Osteoblast (primary cell): ENCODE measurements around the gene TLE7. TPM values are rescaled to one million over a fixed set of nuclear protein-coding genes. Genes with fewer than 3 reads are reported as not detected.

Experiments used
- DNase-seq: peaks from one replicate; pipeline ENCODE4 v3.0.0; 2011; ENCODE audit warnings: low spot score, mixed read lengths; ENCODE audit not compliant: insufficient read length; ENCODE audit errors: missing footprints
- H2AFZ ChIP-seq: 2 replicates; pipeline ENCODE4 v1.6.0; 2011; ENCODE audit warnings: mild to moderate bottlenecking, low read length
- H3K27ac ChIP-seq: 2 replicates; pipeline ENCODE4 v1.5.1; 2011; ENCODE audit warnings: mild to moderate bottlenecking, low read depth, low read length, moderate library complexity
- H3K27me3 ChIP-seq: 2 replicates; pipeline ENCODE4 v1.6.0; 2012; ENCODE audit warnings: mild to moderate bottlenecking, control low read depth, inconsistent platforms, low read length, moderate library complexity; ENCODE audit not compliant: insufficient read depth
- H3K36me3 ChIP-seq: 2 replicates; pipeline ENCODE4 v1.5.1; 2011; ENCODE audit warnings: mild to moderate bottlenecking, low read length, control low read depth, moderate library complexity; ENCODE audit not compliant: insufficient read depth
- H3K4me1 ChIP-seq: 2 replicates; pipeline ENCODE4 v1.5.1; 2011; ENCODE audit warnings: mild to moderate bottlenecking, low read length, control low read depth, moderate library complexity; ENCODE audit not compliant: insufficient read depth
- H3K4me2 ChIP-seq: 2 replicates; pipeline ENCODE4 v1.6.0; 2011; ENCODE audit warnings: mild to moderate bottlenecking, low read length; ENCODE audit not compliant: insufficient read depth
- H3K4me3 ChIP-seq: fragments of 200-600 bp; sonication (generic); 3 replicates; pipeline ENCODE4 v1.5.1; 2012; ENCODE audit warnings: mild to moderate bottlenecking, low read length, inconsistent platforms; ENCODE audit not compliant: insufficient read depth
- H3K79me2 ChIP-seq: 2 replicates; pipeline ENCODE4 v1.6.0; 2012; ENCODE audit warnings: mild to moderate bottlenecking, low read length, control low read depth, inconsistent platforms; ENCODE audit not compliant: insufficient read depth
- H3K9me3 ChIP-seq: 2 replicates; pipeline ENCODE4 v1.5.1; 2011; ENCODE audit warnings: low read depth, low read length, control low read depth
- H4K20me1 ChIP-seq: 2 replicates; pipeline ENCODE4 v1.6.0; 2012; ENCODE audit warnings: mild to moderate bottlenecking, low read length, control low read depth; ENCODE audit not compliant: insufficient read depth
- CTCF ChIP-seq: IDR thresholded peaks from 2 replicates; pipeline ENCODE4 v1.5.1; 2011; ENCODE audit warnings: mild to moderate bottlenecking, low read depth, low read length, moderate library complexity; ENCODE audit errors: extremely low read depth
- total RNA-seq: library from RNA; depleted of rRNA; stranded (reverse); fragments of >200 nt; gene quantifications from 2 replicates; pipeline ENCODE4 v1.2.3, GENCODE V29; 2012

The TLE7 gene
- total RNA-seq, 1 donor: not detected

- Histone ChIP-seq H2AFZ (no peak overlapping the region), H3K4me2 (no peak overlapping the region), H3K27me3 (peaks cover 16% of the 10 kb centered on the region), H3K36me3 (no peaks in the 10 kb centered on the region), H3K27ac (no peak overlapping the region), H3K4me1 (no peaks in the 10 kb centered on the region), H3K9me3 (no peaks in the 10 kb centered on the region), H4K20me1 (no peaks in the 10 kb centered on the region), H3K79me2 (no peaks in the 10 kb centered on the region), H3K4me3 (no peak overlapping the region)
- no peak for DNase-seq
- no peak for TF ChIP-seq CTCF
Observed at GRCh38 chr16:71429581-71429980, 12.3 kb downstream of the TLE7 start.

- Histone ChIP-seq H3K36me3 (no peaks in the 10 kb centered on the region), H3K79me2 (no peaks in the 10 kb centered on the region), H3K27ac (no peak overlapping the region), H3K9me3 (no peaks in the 10 kb centered on the region), H3K4me3 (no peak overlapping the region), H4K20me1 (no peaks in the 10 kb centered on the region), H2AFZ (no peak overlapping the region), H3K27me3 (peaks cover 23% of the 10 kb centered on the region), H3K4me2 (no peak overlapping the region), H3K4me1 (no peaks in the 10 kb centered on the region)
- no peak for TF ChIP-seq CTCF
- DNase-seq: no peak
Observed at GRCh38 chr16:71428883-71429282, 13.0 kb downstream of the TLE7 start.

- H3K27me3 ChIP-seq: peaks cover 25% of the 10 kb centered on the region
- H3K4me1 ChIP-seq: no peaks in the 10 kb centered on the region
- no peak overlapping the region for H3K27ac ChIP-seq
- H3K79me2 ChIP-seq: no peaks in the 10 kb centered on the region
- no peak for TF ChIP-seq CTCF
- H4K20me1 ChIP-seq: no peaks in the 10 kb centered on the region
- no peaks in the 10 kb centered on the region for H3K36me3 ChIP-seq
- H3K4me3 ChIP-seq: no peak overlapping the region
- no peaks in the 10 kb centered on the region for H3K9me3 ChIP-seq
- H3K4me2 ChIP-seq: no peak overlapping the region
- no peak overlapping the region for H2AFZ ChIP-seq
- DNase-seq: peak; percentile 23
Observed at GRCh38 chr16:71428385-71428784, 13.5 kb downstream of the TLE7 start.

- TF ChIP-seq CTCF: no peak
- H3K4me2 ChIP-seq: no peak overlapping the region
Observed at GRCh38 chr16:71426880-71427615, 14.8 kb downstream of the TLE7 start.

More at GRCh38 chr16:71426880-71427615, 14.8 kb downstream of the TLE7 start:
- no peaks in the 10 kb centered on the region for H3K4me1 ChIP-seq
- no peaks in the 10 kb centered on the region for H3K79me2 ChIP-seq
- peak; percentile 48 for DNase-seq
- H4K20me1 ChIP-seq: no peaks in the 10 kb centered on the region
- no peaks in the 10 kb centered on the region for H3K36me3 ChIP-seq
- peaks cover 25% of the 10 kb centered on the region for H3K27me3 ChIP-seq
- no peak overlapping the region for H3K27ac ChIP-seq
- H3K4me3 ChIP-seq: no peak overlapping the region
- H3K9me3 ChIP-seq: no peaks in the 10 kb centered on the region
- H2AFZ ChIP-seq: no peak overlapping the region
